Measurements from ENCODE around the gene CD2BP2. TPM values are rescaled to one million over a fixed set of nuclear protein-coding genes. Genes with fewer than 3 reads are reported as not detected.

The CD2BP2 gene
- total and polyA plus RNA-seq, 2 of the 13 experiments (the other 11 are each of a cell fraction or from before 2014, with no cell fraction given), result 24.9 to 54.6 TPM

GRCh38 chr16:30370456-30371247 lies 15.5 kb upstream of the CD2BP2 start, which contains the start of gene TBC1D10B (continued):
- no peak for TF ChIP-seq ZNF407 (CRISPR knock-in tag; IDR thresholded peaks at IDR 0.05; ENCODE audit: not compliant biosample characterization)
- no peak for TF ChIP-seq ZNF264 (CRISPR knock-in tag; IDR thresholded peaks at IDR 0.05)
- 0 out of 2 replicates have a peak, but pooled peaks have one; percentile 55 for TF ChIP-seq NFKBIZ (CRISPR knock-in tag; IDR thresholded peaks at IDR 0.05)
- TF ChIP-seq LBX2 (CRISPR knock-in tag; IDR thresholded peaks at IDR 0.05; ENCODE audit: borderline replicate concordance), result no peak
- TF ChIP-seq FIP1L1 (IDR thresholded peaks at IDR 0.05; ENCODE audit: borderline replicate concordance, insufficient read depth, low read depth, low read length), result no peak
- TF ChIP-seq ZSCAN25 (CRISPR knock-in tag; IDR thresholded peaks at IDR 0.05), result peak; percentile 21; the same call in 1 of the 2 replicates
- no peak for TF ChIP-seq NFATC3 (CRISPR knock-in tag; IDR thresholded peaks at IDR 0.05)
- no peak for TF ChIP-seq ATF3 (CRISPR knock-in tag; IDR thresholded peaks at IDR 0.05)
- TF ChIP-seq ZFP36 (IDR thresholded peaks at IDR 0.05; ENCODE audit: borderline replicate concordance, low read depth, low read length, partially characterized antibody), result no peak
- TF ChIP-seq HIVEP1 (CRISPR knock-in tag; IDR thresholded peaks at IDR 0.05), result no peak
- TF ChIP-seq DNMT3B (CRISPR knock-in tag; conservative IDR thresholded peaks at IDR 0.05), result no peak
- no peak for TF ChIP-seq ZNF432 (CRISPR knock-in tag; IDR thresholded peaks at IDR 0.05; ENCODE audit: borderline replicate concordance)
- TF ChIP-seq SIX4 (CRISPR knock-in tag; IDR thresholded peaks at IDR 0.05), result no peak
- peak; percentile 56 for TF ChIP-seq IKZF5 (CRISPR knock-in tag; IDR thresholded peaks at IDR 0.05)
- TF ChIP-seq PBX3 (CRISPR knock-in tag; IDR thresholded peaks at IDR 0.05; ENCODE audit: borderline replicate concordance), result peak; percentile 92; the same call in 1 of the 2 replicates
